Posterior vena cava (tissue), 2 donors: ENCODE results near the gene PGM1. TPM values are rescaled to one million over a fixed set of nuclear protein-coding genes. Genes with fewer than 3 reads are reported as not detected.

Experiments used
- DNase-seq: peaks from one replicate; pipeline ENCODE4 v3.0.0-alpha.2; 2020; ENCODE audit warnings: low spot score
- intact Hi-C, 2 donors: fragments of 100-400 bp; cut with DNase I; formaldehyde crosslinking; loops; one replicate each; pipeline versions ENCODE4 v1.14.1 to v1.14.2; 2022 to 2023
- total RNA-seq, 2 donors: library from RNA; stranded (reverse); fragmentation: NEBNext Ultra II Directional; extraction: Animal tissue kit (Norgen Biotek cat#: 25700); gene quantifications; one replicate each; pipeline ENCODE4 v1.2.1, GENCODE V29; 2021
- donor health status: DM: yes; HTN: yes; CAD: no.
- donor health status: DM: yes; HTN: yes; CAD: no.

Gene PGM1
- total RNA-seq, 2 donors from 2014 or later = 36.0 to 48.5 TPM

DNA sequence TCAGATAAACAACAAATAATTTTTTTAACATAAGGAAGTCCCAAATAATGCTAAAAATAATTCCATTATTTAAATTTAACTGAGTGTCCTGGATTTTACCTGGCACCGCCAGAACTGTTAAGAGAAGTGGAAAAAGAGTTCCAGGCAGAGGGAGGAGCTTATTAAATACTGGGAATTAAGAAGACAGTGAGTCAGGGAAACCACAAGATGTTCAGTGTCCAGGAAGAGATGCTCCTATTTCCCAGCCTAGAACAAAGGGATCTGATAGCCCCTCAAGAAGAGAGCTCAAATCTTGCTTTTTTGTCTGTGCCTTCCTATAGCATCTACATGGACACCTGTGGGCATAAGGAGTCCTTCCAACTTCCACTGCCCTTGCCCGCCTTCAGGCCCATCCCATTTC, 85.9 kb downstream of the PGM1 start:
- intact Hi-C loops = loop anchor here in 1 of 2 donors (10.0 kb wide), 1 partner anchor 566 kb away; no protein-coding TSS in a partner anchor
- no peak for DNase-seq

DNA sequence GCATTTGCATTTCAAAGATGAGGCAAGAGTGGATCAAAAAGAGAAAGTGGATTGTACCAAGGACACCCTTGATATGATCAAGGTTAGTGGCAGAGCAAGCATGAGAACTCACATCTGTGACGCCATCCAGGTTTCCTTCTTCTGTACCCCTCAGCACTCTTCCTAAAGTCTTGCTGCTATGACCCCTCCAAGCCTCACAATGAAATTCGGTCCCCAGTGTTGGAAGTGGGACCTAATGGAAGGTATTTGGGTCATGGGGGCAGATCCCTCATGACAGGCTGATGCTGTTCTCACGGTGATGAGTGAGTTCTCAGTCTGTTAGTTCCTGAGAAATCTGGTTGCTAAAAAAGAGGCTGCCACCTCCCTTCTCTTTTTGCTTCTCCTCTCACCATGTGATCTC, 86.4 kb downstream of the PGM1 start:
- DNase-seq = no peak
- intact Hi-C loops = loop anchor here in 1 of 2 donors (10.0 kb wide), 1 partner anchor 565 kb away; no protein-coding TSS in a partner anchor

DNA sequence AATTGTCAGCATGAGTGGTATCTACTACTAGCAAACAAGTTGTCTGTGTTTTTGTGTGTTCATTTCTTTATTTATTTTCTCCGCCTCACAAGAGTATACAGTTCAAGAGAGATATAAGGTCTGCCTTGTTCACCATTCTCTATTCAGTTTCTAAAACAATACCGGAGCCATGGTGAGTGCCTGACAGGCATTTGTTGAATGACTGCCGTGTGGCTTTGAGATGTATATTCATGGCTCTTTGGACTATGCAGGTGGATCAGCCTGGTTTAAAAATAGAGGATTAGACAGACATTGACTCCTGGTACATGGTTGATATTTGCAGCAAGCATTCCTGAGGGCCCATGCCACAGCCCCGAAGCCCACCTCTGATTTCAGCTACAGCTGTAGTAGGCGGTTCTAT, 89.7 kb downstream of the PGM1 start:
- no peak for DNase-seq
- intact Hi-C loops = loop anchor here in 1 of 2 donors (5.0 kb wide), 1 partner anchor 559 kb away; no protein-coding TSS in a partner anchor

DNA sequence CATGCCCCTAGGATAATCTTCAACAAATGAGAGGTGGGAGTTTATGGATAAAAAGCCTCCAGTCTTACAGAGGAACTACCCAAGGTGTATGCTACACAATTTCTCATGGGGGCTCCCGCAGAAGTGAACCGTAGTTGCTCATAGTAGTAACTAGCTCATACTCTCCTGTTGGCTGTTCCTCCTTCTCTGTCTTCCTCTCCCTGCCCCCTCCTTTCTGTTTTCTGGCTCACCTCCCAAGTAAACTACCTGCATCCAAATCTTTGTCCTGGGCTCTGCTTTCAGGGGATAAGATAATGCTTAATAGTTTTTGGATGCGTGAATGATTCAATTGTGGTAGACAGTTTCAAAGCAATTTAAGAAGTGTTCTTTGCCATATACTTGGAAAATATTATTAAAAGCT, 90.5 kb downstream of the PGM1 start:
- no peak for DNase-seq
- intact Hi-C loops = loop anchor here (1.0 to 5.0 kb wide), 2 partner anchors 22 to 559 kb away; no protein-coding TSS in a partner anchor

DNA sequence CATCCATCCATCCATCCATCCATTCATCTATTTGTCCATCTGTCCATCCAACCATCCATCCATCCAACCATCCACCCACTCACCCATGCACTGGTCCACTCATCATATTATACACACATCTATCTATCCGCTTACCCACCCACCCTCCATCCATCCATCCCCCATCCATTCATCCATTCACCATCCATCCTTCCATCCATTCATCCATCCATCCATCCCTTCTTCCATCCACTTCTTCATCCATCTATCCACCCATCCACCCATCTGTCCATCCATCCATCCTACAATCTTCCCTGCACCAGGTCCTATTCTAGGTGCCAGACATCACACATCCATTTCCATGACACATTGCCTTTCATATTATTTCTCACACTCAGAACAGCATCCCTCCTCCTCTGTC, 93.5 kb downstream of the PGM1 start:
- intact Hi-C loops = no loop called here
- no peak for DNase-seq

DNA sequence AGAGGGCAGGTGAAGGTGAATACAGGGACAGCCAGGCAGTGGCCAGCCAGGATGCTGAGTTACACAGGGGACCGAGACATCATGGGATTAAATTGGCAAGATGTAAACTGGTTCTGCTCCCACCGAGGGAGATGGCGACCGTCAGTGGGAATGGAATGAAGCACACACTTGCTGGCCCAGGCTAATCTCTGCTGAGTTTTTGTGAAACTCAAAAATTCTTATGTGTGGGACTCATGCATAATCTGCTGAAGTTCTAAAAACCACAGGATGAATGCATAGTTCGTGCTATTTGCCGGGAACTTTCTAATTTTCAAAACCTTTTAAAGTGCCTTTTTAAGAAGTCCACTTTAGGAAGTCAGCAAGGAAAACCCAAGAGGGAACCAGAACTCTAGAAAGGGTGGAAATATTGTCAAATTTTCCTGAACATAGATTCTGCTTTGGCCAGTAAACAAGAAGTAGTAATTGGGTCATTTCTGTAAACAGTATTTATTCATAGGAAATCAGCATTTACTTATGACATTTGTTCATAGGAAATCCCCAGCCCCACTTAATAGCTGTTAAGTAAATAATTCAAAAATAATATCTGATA, 95.2 kb downstream of the PGM1 start:
- intact Hi-C loops = no loop called here
- no peak for DNase-seq

DNA sequence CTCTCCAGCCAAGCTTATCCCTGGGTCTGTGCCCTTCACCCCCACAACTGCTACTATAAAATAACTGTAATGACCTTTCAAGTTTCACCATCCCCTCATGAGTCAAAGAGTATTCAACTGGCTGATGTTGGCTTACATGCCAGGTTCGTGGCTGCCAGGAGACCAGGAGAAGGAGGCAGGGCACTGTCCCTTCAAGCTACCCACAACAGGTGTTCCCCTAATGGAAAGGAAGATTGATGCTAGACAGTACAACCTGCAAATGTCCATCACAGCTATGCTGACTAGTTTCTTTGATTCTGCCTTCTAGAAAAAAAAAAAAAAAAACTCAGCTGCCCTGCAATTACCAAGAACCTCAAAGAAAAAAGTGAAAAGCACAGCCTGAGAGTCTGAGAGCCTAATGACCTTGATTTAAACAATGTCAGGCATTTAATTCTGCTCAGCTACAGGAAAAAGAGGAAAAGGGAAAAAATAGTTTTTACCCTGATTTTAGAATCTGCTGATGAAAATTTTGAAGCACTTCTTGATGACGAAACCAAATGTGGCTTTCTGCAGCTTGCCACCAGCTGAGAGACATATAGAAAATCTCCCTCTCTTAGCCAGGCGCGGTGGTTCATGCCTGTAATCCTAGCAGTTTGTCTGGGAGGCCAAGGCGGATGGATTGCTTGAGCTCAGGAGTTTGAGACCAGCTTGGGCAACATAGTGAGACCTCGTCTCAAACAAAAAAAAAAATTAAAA, 97.9 kb downstream of the PGM1 start:
- intact Hi-C loops = loop anchor here (10.0 kb wide), 2 partner anchors 84 to 444 kb away; partner anchors contain the start of gene ROR1 (in 1 of the 2)
- DNase-seq = no peak

DNA sequence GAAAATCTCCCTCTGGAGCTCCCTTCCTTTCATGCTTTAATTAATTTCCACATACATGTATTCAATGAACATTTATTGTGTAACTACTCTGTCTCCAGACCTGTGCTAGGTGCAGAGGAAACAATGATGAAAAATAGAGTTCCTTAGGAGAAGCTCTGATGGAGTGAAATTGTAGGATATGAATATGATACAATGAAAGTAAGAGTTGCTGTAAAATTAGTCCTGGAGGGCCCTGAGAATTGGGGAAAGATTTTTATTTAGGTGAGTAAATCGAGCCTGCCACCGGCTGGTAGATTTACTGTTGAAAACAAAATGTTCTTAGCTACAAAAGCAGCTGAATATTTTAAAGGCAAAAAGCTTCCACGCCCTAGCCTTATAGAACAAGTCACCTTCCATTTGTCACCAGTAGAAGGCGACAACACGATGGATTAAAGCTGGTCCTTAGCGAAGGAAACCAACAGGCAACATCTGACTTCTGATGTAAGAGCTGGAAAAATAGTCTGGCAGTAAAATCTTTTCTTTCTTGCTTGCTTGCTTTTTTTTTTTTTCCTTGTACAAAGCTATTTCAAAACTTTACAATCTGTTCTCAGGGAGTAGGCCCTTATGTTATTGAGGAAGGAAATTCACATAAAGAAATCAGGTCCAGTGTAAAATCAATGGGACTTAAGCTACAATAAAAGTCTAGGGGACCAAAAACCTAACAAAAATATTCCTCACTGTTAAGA, 98.7 kb downstream of the PGM1 start:
- intact Hi-C loops = loop anchor here (10.0 kb wide), 2 partner anchors 83 to 443 kb away; partner anchors contain the start of gene ROR1 (in 1 of the 2)
- DNase-seq = no peak

DNA sequence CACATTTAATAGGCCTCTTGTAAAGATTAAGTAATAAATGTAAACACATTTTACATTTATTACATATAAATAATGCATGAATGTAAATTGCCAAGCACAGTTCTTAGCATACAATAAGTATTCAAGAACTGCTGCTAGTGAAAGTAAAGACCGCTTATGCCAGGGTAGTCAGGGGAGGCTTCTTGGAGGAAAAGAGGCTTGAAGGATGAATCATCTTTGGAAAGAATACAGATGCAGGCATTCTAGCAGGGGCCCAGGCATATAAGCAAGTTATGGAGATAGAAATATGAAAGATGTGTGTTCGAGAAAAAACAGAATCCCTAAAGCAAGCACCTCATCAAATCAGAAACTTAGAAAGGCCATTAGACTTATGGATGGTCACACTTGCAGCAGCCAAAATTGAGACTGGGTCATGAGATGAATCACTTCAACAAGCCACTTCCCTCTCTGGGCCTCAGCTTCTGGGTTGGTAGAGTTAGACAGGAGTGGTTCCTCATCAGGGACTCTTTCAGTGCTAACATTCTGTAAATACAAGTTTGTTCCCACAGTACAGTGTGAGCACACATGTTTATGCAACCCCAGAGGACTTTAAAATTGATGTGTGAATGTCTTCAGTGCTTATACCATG, 100.8 kb downstream of the PGM1 start:
- intact Hi-C loops = loop anchor here (10.0 kb wide), 2 partner anchors 81 to 441 kb away; partner anchors contain the start of gene ROR1 (in 1 of the 2)
- no peak for DNase-seq

DNA sequence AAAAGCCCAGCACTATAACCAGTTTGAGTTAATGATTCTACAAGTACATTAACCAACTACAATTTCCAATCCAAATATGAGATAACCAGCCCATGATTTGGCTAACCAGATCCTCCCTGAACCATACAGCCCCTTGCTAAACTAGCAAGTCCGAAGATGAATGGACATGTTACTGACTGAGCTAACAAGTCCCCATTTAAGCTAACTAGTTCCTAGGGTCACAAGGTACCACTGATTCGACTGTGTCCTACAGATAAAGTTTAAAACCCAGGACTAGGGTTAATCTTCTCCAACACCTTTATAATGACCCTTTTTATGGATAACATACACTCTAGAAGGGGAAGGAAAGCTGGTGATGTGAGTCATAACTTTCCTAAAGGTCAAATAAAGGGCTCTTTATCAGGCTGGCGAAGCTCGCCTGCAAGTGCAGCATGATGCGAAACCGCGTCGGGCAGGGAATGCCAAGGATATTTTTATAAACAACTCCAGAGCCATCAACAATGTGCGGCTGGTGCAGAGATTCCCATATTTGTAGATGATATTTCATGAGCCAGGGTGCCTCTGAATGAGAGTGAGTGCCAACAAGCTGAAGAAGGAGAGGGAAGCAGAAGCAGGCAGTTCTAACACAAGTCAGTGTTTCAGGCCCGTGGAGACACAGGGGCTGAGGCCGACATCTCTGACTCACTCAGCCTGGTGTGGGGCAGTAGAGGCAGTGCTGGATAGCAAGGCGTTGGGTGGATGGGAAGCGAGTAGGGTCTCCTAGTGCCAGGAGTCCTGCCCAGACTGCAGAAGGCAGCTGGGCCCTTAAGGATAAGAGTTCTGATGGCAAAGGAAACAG, 105.0 kb downstream of the PGM1 start:
- no peak for DNase-seq
- intact Hi-C loops = loop anchor here (10.0 kb wide), 2 partner anchors 77 to 437 kb away; partner anchors contain the start of gene ROR1 (in 1 of the 2)

DNA sequence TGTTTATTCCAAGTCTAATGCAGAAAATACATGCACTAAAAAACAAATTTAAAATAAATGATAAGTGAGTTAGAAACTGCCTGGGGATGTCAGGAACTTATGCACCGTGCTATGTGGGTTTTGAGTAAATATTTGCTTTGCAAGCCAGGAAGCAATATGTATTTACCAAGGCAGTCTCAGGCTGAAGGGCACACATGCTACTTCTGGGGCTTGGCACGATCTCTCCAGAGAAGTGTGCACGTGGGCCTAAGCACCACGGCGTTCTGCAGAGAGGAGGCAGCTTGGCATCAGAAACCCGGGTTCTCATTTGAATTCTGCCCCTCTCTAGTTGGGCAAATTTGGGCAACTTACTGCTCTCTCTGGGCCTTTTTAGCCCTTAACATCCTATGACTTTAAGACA, 108.0 kb downstream of the PGM1 start:
- DNase-seq = no peak
- intact Hi-C loops = no loop called here

DNA sequence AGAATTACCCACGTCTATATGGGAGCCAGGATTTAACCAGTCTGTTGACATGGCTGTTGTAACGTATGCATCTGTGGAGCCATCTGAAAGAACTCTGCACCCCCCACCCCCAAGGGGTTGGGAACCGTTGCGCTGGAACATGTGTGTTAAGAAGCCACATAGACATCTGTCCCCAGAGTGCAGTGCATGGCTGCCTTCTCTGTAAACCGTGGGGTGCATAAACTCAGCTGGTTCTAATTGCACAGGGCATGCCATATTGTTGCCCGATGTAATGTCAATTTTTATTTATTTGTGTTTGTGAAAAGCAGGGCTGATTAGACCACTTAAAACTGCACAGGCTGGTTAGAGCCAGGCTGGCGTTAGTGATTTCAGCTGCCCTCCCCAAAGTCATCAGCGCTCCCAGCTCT, 110.5 kb downstream of the PGM1 start:
- no peak for DNase-seq
- intact Hi-C loops = no loop called here

DNA sequence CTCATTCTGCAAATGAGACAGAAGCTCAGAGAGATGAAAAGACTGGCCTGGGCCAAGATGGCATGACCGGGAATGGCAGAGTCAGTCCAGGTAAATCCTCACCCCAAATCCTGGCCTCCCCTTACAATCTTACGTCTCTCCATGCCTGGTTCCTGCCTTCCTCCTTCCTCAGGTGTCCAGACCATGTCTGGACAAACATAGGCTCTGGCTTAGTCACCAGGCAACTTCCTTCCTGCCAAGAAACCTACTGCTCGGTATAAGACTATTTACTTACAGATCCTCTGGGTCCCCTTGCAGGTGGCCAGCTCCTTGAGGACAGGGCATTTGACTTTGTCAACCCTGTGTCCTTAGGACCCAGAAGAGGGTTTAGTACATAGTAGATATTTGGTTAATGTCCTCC, 111.2 kb downstream of the PGM1 start:
- DNase-seq = no peak
- intact Hi-C loops = no loop called here

DNA sequence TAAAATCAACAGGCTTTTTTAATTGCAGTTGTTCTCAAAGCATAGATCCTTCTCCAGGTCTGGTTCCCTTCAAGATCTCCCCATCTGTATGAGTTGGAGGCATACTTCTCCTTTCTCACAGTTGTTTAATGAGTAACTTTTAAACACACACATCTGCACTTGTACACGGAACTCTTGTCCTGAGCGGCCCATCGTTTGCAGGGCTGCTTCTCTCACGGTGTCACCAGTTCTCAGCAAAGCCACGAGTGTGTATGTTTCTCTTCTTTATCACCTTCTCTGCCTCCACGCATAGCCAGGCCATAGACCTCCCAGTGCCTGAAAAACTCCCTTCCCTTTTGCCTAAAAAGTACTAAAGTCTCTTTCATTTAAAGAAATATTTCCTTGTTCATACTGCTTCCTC, 111.9 kb downstream of the PGM1 start:
- intact Hi-C loops = loop anchor here in 1 of 2 donors (1.0 kb wide), 1 partner anchor 9 kb away; no protein-coding TSS in a partner anchor
- DNase-seq = no peak

DNA sequence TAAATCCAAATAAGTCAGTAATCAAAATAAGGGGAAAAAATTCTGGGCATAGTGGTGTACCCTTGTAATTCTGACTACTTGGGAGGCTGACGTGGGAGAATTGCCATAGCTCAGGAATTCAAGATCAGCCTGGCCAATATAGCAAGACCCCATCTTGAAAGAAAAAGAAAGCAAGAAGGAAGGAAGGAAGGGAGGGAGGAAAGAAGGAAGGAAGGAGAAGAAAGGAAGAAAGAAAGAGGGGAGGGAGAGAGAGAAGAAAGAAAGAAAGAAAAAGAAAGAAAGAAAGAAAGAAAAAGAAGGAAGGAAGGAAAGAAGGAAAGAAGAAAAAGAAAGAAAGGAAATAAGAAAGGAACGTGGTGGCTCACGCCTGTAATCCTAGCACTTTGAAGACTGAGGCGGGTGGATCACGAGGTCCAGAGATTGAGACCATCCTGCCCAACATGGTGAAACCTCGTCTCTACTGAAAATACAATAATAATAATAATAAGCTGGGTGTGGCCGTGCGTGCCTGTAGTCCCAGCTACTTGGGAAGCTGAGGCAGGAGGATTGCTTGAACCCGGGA, 116.1 kb downstream of the PGM1 start:
- intact Hi-C loops = no loop called here

More for the DNA sequence above, 116.1 kb downstream of the PGM1 start:
- no peak for DNase-seq
